Stimulated activated naive CD8-positive, alpha-beta T cell treated with anti-CD3 and anti-CD28 coated beads, Interleukin-15, Interleukin-2, amounts not matched to agents 100 ng/mL and 50 ng/mL, for 24 hours (primary cell): ENCODE results near the gene PTPRE.

Experiments used
- H3K27ac Mint-ChIP-seq: one replicate; pipeline ENCODE4 v1.8.0; 2021; ENCODE audit warnings: mild to moderate bottlenecking, mixed read lengths
- H3K27me3 Mint-ChIP-seq: one replicate; pipeline ENCODE4 v1.8.0; 2021; ENCODE audit warnings: mixed read lengths
- H3K36me3 Mint-ChIP-seq: one replicate; pipeline ENCODE4 v1.8.0; 2021; ENCODE audit warnings: low read depth, mixed read lengths
- H3K4me1 Mint-ChIP-seq: one replicate; pipeline ENCODE4 v1.8.0; 2021; ENCODE audit warnings: low read depth, mixed read lengths
- H3K4me3 Mint-ChIP-seq: one replicate; pipeline ENCODE4 v1.8.0; 2021; ENCODE audit warnings: mild to moderate bottlenecking, mixed read lengths
- H3K9me3 Mint-ChIP-seq: one replicate; pipeline ENCODE4 v1.8.0; 2021; ENCODE audit warnings: mixed read lengths

The PTPRE gene

GRCh38 chr10:128042131-128042610 is 135.3 kb downstream of the PTPRE start:
- Mint-ChIP-seq H3K36me3 (no peaks in the 10 kb centered on the region), H3K4me1 (peaks cover 15% of the 10 kb centered on the region), H3K9me3 (no peaks in the 10 kb centered on the region), H3K27me3 (no peaks in the 10 kb centered on the region), H3K4me3 (no peak overlapping the region), H3K27ac (no peak overlapping the region)

GRCh38 chr10:128043259-128044045 is 136.5 kb downstream of the PTPRE start:
- no peak overlapping the region for H3K4me3 Mint-ChIP-seq
- H3K27me3 Mint-ChIP-seq = no peaks in the 10 kb centered on the region
- peaks cover 20% of the 10 kb centered on the region for H3K4me1 Mint-ChIP-seq
- no peak overlapping the region for H3K27ac Mint-ChIP-seq
- no peaks in the 10 kb centered on the region for H3K9me3 Mint-ChIP-seq
- no peaks in the 10 kb centered on the region for H3K36me3 Mint-ChIP-seq

GRCh38 chr10:128044186-128044585 is 137.3 kb downstream of the PTPRE start:
- no peak overlapping the region for H3K4me3 Mint-ChIP-seq
- H3K9me3 Mint-ChIP-seq = no peaks in the 10 kb centered on the region
- peaks cover 26% of the 10 kb centered on the region for H3K4me1 Mint-ChIP-seq
- no peaks in the 10 kb centered on the region for H3K27me3 Mint-ChIP-seq
- peaks cover under 1% of the 10 kb centered on the region for H3K36me3 Mint-ChIP-seq
- no peak overlapping the region for H3K27ac Mint-ChIP-seq

- no peak overlapping the region for H3K27ac Mint-ChIP-seq
- H3K9me3 Mint-ChIP-seq = no peaks in the 10 kb centered on the region
- H3K27me3 Mint-ChIP-seq = no peaks in the 10 kb centered on the region
- H3K4me3 Mint-ChIP-seq = no peak overlapping the region
- H3K36me3 Mint-ChIP-seq = peaks cover 10% of the 10 kb centered on the region
- H3K4me1 Mint-ChIP-seq = peaks cover 36% of the 10 kb centered on the region
Observed at GRCh38 chr10:128044961-128045832, 138.3 kb downstream of the PTPRE start.

GRCh38 chr10:128045833-128046120 is 138.9 kb downstream of the PTPRE start:
- H3K36me3 Mint-ChIP-seq = peaks cover 16% of the 10 kb centered on the region
- peak overlapping the region; percentile 13 for H3K4me3 Mint-ChIP-seq
- H3K9me3 Mint-ChIP-seq = no peaks in the 10 kb centered on the region
- no peaks in the 10 kb centered on the region for H3K27me3 Mint-ChIP-seq
- H3K27ac Mint-ChIP-seq = peak overlapping the region; percentile 61
- H3K4me1 Mint-ChIP-seq = peaks cover 42% of the 10 kb centered on the region

GRCh38 chr10:128046156-128046952 is 139.5 kb downstream of the PTPRE start:
- H3K27me3 Mint-ChIP-seq = no peaks in the 10 kb centered on the region
- H3K4me3 Mint-ChIP-seq = peak overlapping the region; percentile 97
- H3K4me1 Mint-ChIP-seq = peaks cover 48% of the 10 kb centered on the region
- H3K36me3 Mint-ChIP-seq = peaks cover 20% of the 10 kb centered on the region
- H3K9me3 Mint-ChIP-seq = no peaks in the 10 kb centered on the region
- H3K27ac Mint-ChIP-seq = peak overlapping the region; percentile 90

- peak overlapping the region; percentile 97 for H3K4me3 Mint-ChIP-seq
- H3K36me3 Mint-ChIP-seq = peaks cover 26% of the 10 kb centered on the region
- no peaks in the 10 kb centered on the region for H3K9me3 Mint-ChIP-seq
- H3K27ac Mint-ChIP-seq = peak overlapping the region; percentile 90
- no peaks in the 10 kb centered on the region for H3K27me3 Mint-ChIP-seq
- peaks cover 54% of the 10 kb centered on the region for H3K4me1 Mint-ChIP-seq
Observed at GRCh38 chr10:128046953-128047290, 140.0 kb downstream of the PTPRE start.

- peaks cover 30% of the 10 kb centered on the region for H3K36me3 Mint-ChIP-seq
- peak overlapping the region; percentile 97 for H3K4me3 Mint-ChIP-seq
- H3K27me3 Mint-ChIP-seq = no peaks in the 10 kb centered on the region
- peak overlapping the region; percentile 90 for H3K27ac Mint-ChIP-seq
- H3K9me3 Mint-ChIP-seq = no peaks in the 10 kb centered on the region
- peaks cover 55% of the 10 kb centered on the region for H3K4me1 Mint-ChIP-seq
Observed at GRCh38 chr10:128047351-128047750, 140.4 kb downstream of the PTPRE start.

- no peaks in the 10 kb centered on the region for H3K27me3 Mint-ChIP-seq
- peak overlapping the region; percentile 97 for H3K4me3 Mint-ChIP-seq
- peaks cover 56% of the 10 kb centered on the region for H3K4me1 Mint-ChIP-seq
- no peaks in the 10 kb centered on the region for H3K9me3 Mint-ChIP-seq
- H3K36me3 Mint-ChIP-seq = peaks cover 39% of the 10 kb centered on the region
- H3K27ac Mint-ChIP-seq = peak overlapping the region; percentile 90
Observed at GRCh38 chr10:128047991-128048818, 141.3 kb downstream of the PTPRE start.

- H3K4me3 Mint-ChIP-seq = peak overlapping the region; percentile 97
- no peaks in the 10 kb centered on the region for H3K27me3 Mint-ChIP-seq
- H3K9me3 Mint-ChIP-seq = no peaks in the 10 kb centered on the region
- peaks cover 58% of the 10 kb centered on the region for H3K4me1 Mint-ChIP-seq
- H3K36me3 Mint-ChIP-seq = peaks cover 40% of the 10 kb centered on the region
- H3K27ac Mint-ChIP-seq = peak overlapping the region; percentile 90
Observed at GRCh38 chr10:128048819-128049210, 141.9 kb downstream of the PTPRE start.

- H3K36me3 Mint-ChIP-seq = peaks cover 43% of the 10 kb centered on the region
- H3K9me3 Mint-ChIP-seq = no peaks in the 10 kb centered on the region
- H3K27me3 Mint-ChIP-seq = no peaks in the 10 kb centered on the region
- no peak overlapping the region for H3K27ac Mint-ChIP-seq
- peaks cover 58% of the 10 kb centered on the region for H3K4me1 Mint-ChIP-seq
- peak overlapping the region; percentile 97 for H3K4me3 Mint-ChIP-seq
Observed at GRCh38 chr10:128049226-128050120, 142.6 kb downstream of the PTPRE start.

GRCh38 chr10:128050121-128050516 is 143.2 kb downstream of the PTPRE start:
- peaks cover 58% of the 10 kb centered on the region for H3K4me1 Mint-ChIP-seq
- H3K36me3 Mint-ChIP-seq = peaks cover 49% of the 10 kb centered on the region
- no peaks in the 10 kb centered on the region for H3K9me3 Mint-ChIP-seq
- H3K27me3 Mint-ChIP-seq = no peaks in the 10 kb centered on the region
- H3K4me3 Mint-ChIP-seq = peak overlapping the region; percentile 97
- peak overlapping the region; percentile 41 for H3K27ac Mint-ChIP-seq

- Mint-ChIP-seq H3K4me1 (peaks cover 55% of the 10 kb centered on the region), H3K9me3 (no peaks in the 10 kb centered on the region), H3K36me3 (peaks cover 56% of the 10 kb centered on the region), H3K27me3 (no peaks in the 10 kb centered on the region), H3K27ac (peak overlapping the region; percentile 27), H3K4me3 (peak overlapping the region; percentile 45)
Observed at GRCh38 chr10:128050936-128051335, 144.0 kb downstream of the PTPRE start.
